Endothelial cell of umbilical vein (primary cell): ENCODE results near the gene PGM2L1. TPM values are rescaled to one million over a fixed set of nuclear protein-coding genes. Genes with fewer than 3 reads are reported as not detected.

ENCODE experiments used
- BruUV-seq: library from RNA; stranded (reverse); fragments of 400-500 nt; replicated peaks from 2 replicates; lab custom pipeline; 2021; lab: Mats Ljungman, UMichigan
- CTCF ChIA-PET: fragments of 300-600, 350-600 bp; sonication (Branson Sonifier 250); formaldehyde crosslinking; loops from one replicate; lab custom pipeline; 2021; ENCODE audit warnings: antibody characterized with exemption, inconsistent platforms; lab: Charles Lee
- POLR2A ChIA-PET: fragments of 300-600, 350-600 bp; sonication (Branson Sonifier 250); formaldehyde crosslinking; loops from one replicate; lab custom pipeline; 2021; ENCODE audit warnings: antibody characterized with exemption, inconsistent platforms; lab: Charles Lee
- DNase-seq: peaks from one replicate; pipeline ENCODE4 v3.0.0-alpha.2; 2011; ENCODE audit warnings: low read depth, low spot score
- FAIRE-seq: peaks from 2 replicates; lab custom pipeline; 2011; peaks lifted over from hg19 to GRCh38; lab: Jason Lieb, UNC
- H2AFZ ChIP-seq: 2 replicates; pipeline ENCODE4 v1.6.0; 2012; ENCODE audit warnings: low read depth, low read length, control low read depth, inconsistent platforms
- H3K27ac ChIP-seq: 2 replicates; pipeline ENCODE4 v1.5.1; 2011; ENCODE audit warnings: low read depth, mild to moderate bottlenecking, control low read depth, low read length, moderate library complexity; ENCODE audit not compliant: insufficient read depth
- H3K27me3 ChIP-seq, 2 experiments: 2 replicates each; pipeline versions ENCODE4 v1.6.0 to v1.6.1; 2011; ENCODE audit warnings: low read length in 2 of 2, mixed read lengths in 1 of 2; ENCODE audit not compliant: control insufficient read depth in 2 of 2, insufficient read depth in 2 of 2
- H3K36me3 ChIP-seq, 2 experiments: 2 replicates in 1 of 2; 3 replicates in 1 of 2; pipeline ENCODE4 v1.5.1; 2011; ENCODE audit warnings: low read length in 2 of 2, mild to moderate bottlenecking in 1 of 2, moderate library complexity in 1 of 2; ENCODE audit not compliant: control insufficient read depth in 2 of 2, insufficient read depth in 2 of 2; ENCODE audit errors: extremely low read depth in 1 of 2
- H3K4me1 ChIP-seq: 3 replicates; pipeline ENCODE4 v1.5.1; 2011; ENCODE audit warnings: mild to moderate bottlenecking, low read length; ENCODE audit not compliant: control insufficient read depth, insufficient read depth; ENCODE audit errors: extremely low read depth
- H3K4me2 ChIP-seq: 2 replicates; pipeline ENCODE4 v1.6.1; 2011; ENCODE audit warnings: low read length, control low read depth, mixed read lengths; ENCODE audit not compliant: insufficient read depth
- H3K4me3 ChIP-seq, 3 experiments: fragments of 200-600 bp in 1 of 3; sonication (generic), shearing (Covaris generic) in 1 of 3; replicated peaks in 1 of 3; 2 replicates each; pipeline ENCODE4 v1.5.1; 2011 to 2016; ENCODE audit warnings: control low read depth in 3 of 3, low read length in 3 of 3, mild to moderate bottlenecking in 2 of 3, inconsistent platforms in 1 of 3, low read depth in 1 of 3, moderate library complexity in 1 of 3; ENCODE audit not compliant: insufficient read depth in 1 of 3
- H3K79me2 ChIP-seq: 2 replicates; pipeline ENCODE4 v1.6.0; 2012; ENCODE audit warnings: low read length, inconsistent platforms; ENCODE audit not compliant: control insufficient read depth, insufficient read depth
- H3K9ac ChIP-seq: replicated peaks from 2 replicates; pipeline ENCODE3; 2011; ENCODE audit warnings: low read length, control low read depth; ENCODE audit not compliant: insufficient read depth; ENCODE audit errors: extremely low read depth
- H3K9me1 ChIP-seq: replicated peaks from 3 replicates; pipeline ENCODE4 v1.6.0; 2011; ENCODE audit warnings: mild to moderate bottlenecking, low read length; ENCODE audit not compliant: control insufficient read depth, insufficient read depth; ENCODE audit errors: extremely low read depth
- H3K9me3 ChIP-seq: replicated peaks from 2 replicates; pipeline ENCODE4 v1.5.1; 2012; ENCODE audit warnings: low read length, inconsistent platforms; ENCODE audit not compliant: control insufficient read depth, insufficient read depth
- H4K20me1 ChIP-seq: replicated peaks from 2 replicates; pipeline ENCODE3; 2011; ENCODE audit warnings: mild to moderate bottlenecking, low read length; ENCODE audit not compliant: control insufficient read depth, insufficient read depth; ENCODE audit errors: extremely low read depth
- EZH2 ChIP-seq: IDR thresholded peaks from 2 replicates; pipeline ENCODE4 v1.6.1; 2012; ENCODE audit warnings: borderline replicate concordance, low read depth, mild to moderate bottlenecking, moderate library complexity, low read length, inconsistent platforms; ENCODE audit not compliant: severe bottlenecking
- FOS ChIP-seq: IDR thresholded peaks from 2 replicates; pipeline ENCODE4 v1.6.1; 2011; ENCODE audit warnings: mild to moderate bottlenecking, low read length, moderate library complexity, borderline replicate concordance; ENCODE audit not compliant: insufficient read depth
- GATA2 ChIP-seq: IDR thresholded peaks from 2 replicates; pipeline ENCODE4 v1.7.0; 2011; ENCODE audit warnings: low read depth, mild to moderate bottlenecking, moderate library complexity, mixed read lengths, low read length; ENCODE audit not compliant: insufficient read length, insufficient read depth
- JUN ChIP-seq: IDR thresholded peaks from 2 replicates; pipeline ENCODE4 v1.6.1; 2011; ENCODE audit warnings: borderline replicate concordance, low read depth; ENCODE audit not compliant: insufficient read length, insufficient read depth
- MYC ChIP-seq: IDR thresholded peaks from one replicate; pipeline ENCODE4 v1.6.1; 2011; ENCODE audit warnings: mild to moderate bottlenecking, low read depth, low read length
- POLR2A ChIP-seq: IDR thresholded peaks from 2 replicates; pipeline ENCODE4 v1.6.1; 2012; ENCODE audit warnings: low read depth, mild to moderate bottlenecking, control low read depth, low read length
- POLR2AphosphoS5 ChIP-seq: IDR thresholded peaks from 2 replicates; pipeline ENCODE4 v1.6.1; 2012; ENCODE audit warnings: low read depth, mild to moderate bottlenecking, control low read depth, low read length, moderate library complexity; ENCODE audit not compliant: insufficient read depth
- dilution Hi-C: fragments of 300-500 bp; cut with MboI; formaldehyde crosslinking; loops from one replicate; pipeline ENCODE4 v1.15.0; 2019; ENCODE audit warnings: low sequenced_read_pairs; ENCODE audit not compliant: extremely low pct_ligation_motif_present
- intact Hi-C: fragments of 100-400 bp; cut with micrococcal nuclease; formaldehyde crosslinking; loops from one replicate; pipeline ENCODE4 v1.10.0; 2022
- polyA plus RNA-seq, 4 experiments: library from polyadenylated mRNA; depleted of rRNA in 3 of 4; stranded (reverse) in 3 of 4; unstranded in 1 of 4; fragments of >200 nt; gene quantifications; 2 replicates each; pipeline versions ENCODE4 v1.2.1 to v1.2.3, GENCODE V29; 2011 to 2012; ENCODE audit warnings: missing spikeins in 1 of 4
- total RNA-seq: library from RNA; stranded (reverse); gene quantifications from 2 replicates; pipeline ENCODE4 v1.2.3, GENCODE V29; 2021
- TF ChIP-seq, protein P1 (sequence below), 2 donors: IDR thresholded peaks; 1 replicate in 1 of 2; 2 replicates in 1 of 2; pipeline ENCODE4 v1.5.1; 2011; ENCODE audit warnings: low read length in 2 of 2, mild to moderate bottlenecking in 2 of 2, moderate library complexity in 2 of 2, control low read depth in 1 of 2, inconsistent platforms in 1 of 2, low read depth in 1 of 2; ENCODE audit not compliant: insufficient read depth in 1 of 2; ENCODE audit errors: extremely low read depth in 1 of 2
- TF ChIP-seq, protein P2 (sequence below): IDR thresholded peaks from 2 replicates; pipeline ENCODE4 v1.6.1; 2011; ENCODE audit not compliant: insufficient read depth, insufficient read length

PGM2L1 gene
- total and polyA plus RNA-seq, 2 donors (not counting 3 experiments of a cell fraction or from before 2014, with no cell fraction given) = 7.9 to 31.4 TPM

DNA sequence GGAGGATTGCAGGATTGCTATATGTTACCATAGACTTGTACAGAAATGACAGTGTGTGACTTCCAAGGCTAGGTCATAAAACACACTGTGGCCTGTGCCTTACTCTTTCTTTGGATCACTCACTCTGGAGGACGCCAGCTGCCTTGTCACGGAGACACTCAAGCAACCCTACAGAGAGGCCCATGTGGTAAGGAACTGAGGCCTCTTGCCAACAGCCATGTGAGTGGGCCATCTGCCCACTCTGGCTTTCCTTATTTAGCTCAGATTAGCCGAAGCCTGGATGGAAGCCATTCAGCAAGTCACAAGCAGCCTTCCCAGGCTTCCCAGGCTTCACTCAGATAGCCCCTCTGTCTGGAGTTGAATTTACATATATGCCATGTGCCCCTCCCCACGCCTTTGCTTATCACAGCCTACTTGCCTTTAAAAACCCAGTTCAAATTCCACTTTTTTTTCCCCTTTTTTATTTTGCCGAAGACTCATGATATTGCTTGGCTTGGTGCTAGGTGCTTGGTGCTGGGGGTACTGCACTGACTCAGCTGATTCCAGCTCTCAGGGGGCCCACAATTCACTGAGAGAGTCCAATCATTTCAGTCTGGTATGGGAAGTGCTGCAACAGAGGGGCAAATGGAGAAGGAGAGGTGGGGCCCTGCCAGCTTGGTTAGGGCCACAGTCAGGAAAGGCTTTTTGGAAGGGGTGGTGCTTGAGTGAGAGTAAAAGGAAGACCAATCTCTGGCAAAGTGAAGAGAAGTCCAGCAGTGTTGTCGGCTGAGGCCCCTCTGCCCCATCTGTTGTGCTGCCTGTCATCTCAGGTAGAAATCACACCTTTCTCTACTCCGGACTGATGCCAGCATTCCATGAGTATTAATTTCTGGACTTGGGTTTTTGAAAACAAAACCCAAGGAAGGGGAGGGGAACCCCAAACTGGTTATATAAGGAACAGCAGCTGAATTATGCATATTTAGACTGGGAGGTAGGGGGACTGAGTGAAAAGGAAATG, 72.3 kb downstream of the PGM2L1 start:
- H2AFZ ChIP-seq = no peak overlapping the region
- BruUV-seq = no TSS peak

More for the DNA sequence above, 72.3 kb downstream of the PGM2L1 start:
- Histone ChIP-seq H3K9me3 (no peaks in the 10 kb centered on the region), H3K27me3 (no peaks in the 10 kb centered on the region), H3K4me3 (no peak overlapping the region), H3K9me1 (no peaks in the 10 kb centered on the region), H3K4me2 (peak overlapping the region; percentile 38), H3K36me3 (no peaks in the 10 kb centered on the region), H3K4me1 (peaks cover 64% of the 10 kb centered on the region), H3K79me2 (no peaks in the 10 kb centered on the region), H4K20me1 (no peaks in the 10 kb centered on the region), H3K9ac (no peak overlapping the region), H3K27ac (peak overlapping the region; percentile 48)
- ChIA-PET CTCF (interaction anchor here (0.7 to 4.2 kb wide), 7 partner anchors 12 to 400 kb away, joined by 3 to 27 read pairs (median 5); no protein-coding TSS in a partner anchor), POLR2A (no interaction called here)
- DNase-seq (peak; percentile 96), FAIRE-seq (no peak)
- dilution Hi-C loops (no loop called here), intact Hi-C loops (no loop called here)
- TF ChIP-seq, protein P1, sequence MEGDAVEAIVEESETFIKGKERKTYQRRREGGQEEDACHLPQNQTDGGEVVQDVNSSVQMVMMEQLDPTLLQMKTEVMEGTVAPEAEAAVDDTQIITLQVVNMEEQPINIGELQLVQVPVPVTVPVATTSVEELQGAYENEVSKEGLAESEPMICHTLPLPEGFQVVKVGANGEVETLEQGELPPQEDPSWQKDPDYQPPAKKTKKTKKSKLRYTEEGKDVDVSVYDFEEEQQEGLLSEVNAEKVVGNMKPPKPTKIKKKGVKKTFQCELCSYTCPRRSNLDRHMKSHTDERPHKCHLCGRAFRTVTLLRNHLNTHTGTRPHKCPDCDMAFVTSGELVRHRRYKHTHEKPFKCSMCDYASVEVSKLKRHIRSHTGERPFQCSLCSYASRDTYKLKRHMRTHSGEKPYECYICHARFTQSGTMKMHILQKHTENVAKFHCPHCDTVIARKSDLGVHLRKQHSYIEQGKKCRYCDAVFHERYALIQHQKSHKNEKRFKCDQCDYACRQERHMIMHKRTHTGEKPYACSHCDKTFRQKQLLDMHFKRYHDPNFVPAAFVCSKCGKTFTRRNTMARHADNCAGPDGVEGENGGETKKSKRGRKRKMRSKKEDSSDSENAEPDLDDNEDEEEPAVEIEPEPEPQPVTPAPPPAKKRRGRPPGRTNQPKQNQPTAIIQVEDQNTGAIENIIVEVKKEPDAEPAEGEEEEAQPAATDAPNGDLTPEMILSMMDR (IDR thresholded peaks at IDR 0.05; ENCODE audit: extremely low read depth in 1 of 2, insufficient read depth in 1 of 2, low read depth in 1 of 2, low read length in 2 of 2) = no peak
- TF ChIP-seq MYC (no peak), GATA2 (no peak), FOS (no peak), POLR2A (no peak), EZH2 (no peak), POLR2AphosphoS5 (no peak), JUN (no peak)
- TF ChIP-seq, protein P2, sequence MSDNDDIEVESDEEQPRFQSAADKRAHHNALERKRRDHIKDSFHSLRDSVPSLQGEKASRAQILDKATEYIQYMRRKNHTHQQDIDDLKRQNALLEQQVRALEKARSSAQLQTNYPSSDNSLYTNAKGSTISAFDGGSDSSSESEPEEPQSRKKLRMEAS = no peak
